NOMO-1 treated with dmso at 0.1 percent for 144 hours (cell line): ENCODE data around the gene SPINT2.
"Not testable (repeated sequence)": the region's sequence is repeated elsewhere in the genome, so short reads cannot be mapped to it uniquely, and the experiment has no call there.

Experiments used
- DNase-seq: peaks from one replicate; lab custom pipeline; 2025; ENCODE audit not compliant: unreplicated experiment; lab: John Stamatoyannopoulos, UW

SPINT2 gene

GRCh38 chr19:38239816-38240215 lies 24.6 kb upstream of the SPINT2 start:
- DNase-seq, result no peak

GRCh38 chr19:38243279-38243673 lies 21.1 kb upstream of the SPINT2 start:
- no peak for DNase-seq

GRCh38 chr19:38245826-38246498 lies 18.4 kb upstream of the SPINT2 start:
- DNase-seq, result peak; percentile 11

GRCh38 chr19:38247126-38247525 lies 17.2 kb upstream of the SPINT2 start:
- DNase-seq, result no peak

GRCh38 chr19:38247734-38248268 lies 16.6 kb upstream of the SPINT2 start:
- no peak for DNase-seq

GRCh38 chr19:38248421-38248820 lies 16.0 kb upstream of the SPINT2 start:
- DNase-seq, result no peak

GRCh38 chr19:38250428-38250820 lies 13.9 kb upstream of the SPINT2 start:
- DNase-seq, result no peak

- no peak for DNase-seq
These were observed 13.4 kb upstream of the SPINT2 start for GRCh38 chr19:38250821-38251563.

GRCh38 chr19:38251564-38252051 lies 12.8 kb upstream of the SPINT2 start:
- DNase-seq, result no peak

GRCh38 chr19:38252385-38252784 lies 12.0 kb upstream of the SPINT2 start:
- DNase-seq, result no peak

- DNase-seq, result no peak
These were observed 11.3 kb upstream of the SPINT2 start for GRCh38 chr19:38252941-38253691.

GRCh38 chr19:38253788-38254187 lies 10.6 kb upstream of the SPINT2 start:
- DNase-seq, result no peak

GRCh38 chr19:38255383-38256014 lies 8.9 kb upstream of the SPINT2 start:
- DNase-seq, result no peak

GRCh38 chr19:38261942-38262341 lies 2.4 kb upstream of the SPINT2 start:
- not testable (repeated sequence) for DNase-seq

GRCh38 chr19:38262585-38263268 lies 1.6 kb upstream of the SPINT2 start:
- DNase-seq, result no peak

- peak; percentile 76 for DNase-seq
These were observed 486 bp upstream of the SPINT2 start for GRCh38 chr19:38263689-38264485.

- peak; percentile 76 for DNase-seq
These were observed 964 bp downstream of the SPINT2 start for GRCh38 chr19:38265213-38265861.

GRCh38 chr19:38265921-38266429 lies 1.6 kb downstream of the SPINT2 start:
- no peak for DNase-seq
